Measurements from ENCODE around the gene STAG1.
"Not testable (repeated sequence)": the region's sequence is repeated elsewhere in the genome, so short reads cannot be mapped to it uniquely, and the experiment has no call there.

Gene STAG1

GRCh38 chr3:136576279-136577009 is 175.7 kb downstream of the STAG1 start:
- no peak for DNase-seq

GRCh38 chr3:136567599-136568188 is 184.5 kb downstream of the STAG1 start:
- DNase-seq: no peak

GRCh38 chr3:136564962-136565361 is 187.2 kb downstream of the STAG1 start:
- DNase-seq: not testable (repeated sequence)

GRCh38 chr3:136562026-136562425 is 190.2 kb downstream of the STAG1 start:
- DNase-seq: no peak

GRCh38 chr3:136559896-136560295 is 192.3 kb downstream of the STAG1 start:
- no peak for DNase-seq

GRCh38 chr3:136549461-136549860 is 202.7 kb downstream of the STAG1 start:
- not testable (repeated sequence) for DNase-seq

GRCh38 chr3:136547293-136547692 is 204.9 kb downstream of the STAG1 start:
- no peak for DNase-seq

- DNase-seq: no peak
Observed at GRCh38 chr3:136546720-136547119, 205.5 kb downstream of the STAG1 start.

- no peak for DNase-seq
Observed at GRCh38 chr3:136545664-136546268, 206.4 kb downstream of the STAG1 start.

GRCh38 chr3:136544532-136544931 is 207.6 kb downstream of the STAG1 start:
- no peak for DNase-seq

GRCh38 chr3:136543385-136543784 is 208.8 kb downstream of the STAG1 start:
- no peak for DNase-seq

- no peak for DNase-seq
Observed at GRCh38 chr3:136535906-136536305, 216.3 kb downstream of the STAG1 start.

- DNase-seq: no peak
Observed at GRCh38 chr3:136532766-136533165, 219.4 kb downstream of the STAG1 start.

GRCh38 chr3:136518102-136518501 is 234.1 kb downstream of the STAG1 start:
- DNase-seq: no peak

GRCh38 chr3:136516656-136517055 is 235.5 kb downstream of the STAG1 start:
- no peak for DNase-seq

- DNase-seq: no peak
Observed at GRCh38 chr3:136516095-136516494, 236.1 kb downstream of the STAG1 start.

GRCh38 chr3:136514533-136514932 is 237.6 kb downstream of the STAG1 start:
- DNase-seq: not testable (repeated sequence)

- no peak for DNase-seq
Observed at GRCh38 chr3:136513367-136513766, 238.8 kb downstream of the STAG1 start.

GRCh38 chr3:136512381-136512780 is 239.8 kb downstream of the STAG1 start:
- DNase-seq: no peak

GRCh38 chr3:136505676-136506075 is 246.5 kb downstream of the STAG1 start:
- no peak for DNase-seq

GRCh38 chr3:136503056-136503455 is 249.1 kb downstream of the STAG1 start:
- no peak for DNase-seq

GRCh38 chr3:136498919-136499447 is 253.2 kb downstream of the STAG1 start:
- DNase-seq: no peak

GRCh38 chr3:136495213-136495612 is 257.0 kb downstream of the STAG1 start:
- no peak for DNase-seq
